Upper lobe of left lung (tissue), 4 donors: ENCODE results near the gene LONP2.
"Not testable (repeated sequence)": the region's sequence is repeated elsewhere in the genome, so short reads cannot be mapped to it uniquely, and the experiment has no call there.

ENCODE experiments used
- POLR2A ChIP-seq, 4 donors: fragments of 450-650 bp; IDR thresholded peaks; one replicate each; pipeline ENCODE4 v1.5.1; 2016 to 2017; ENCODE audit warnings: antibody characterized with exemption in 4 of 4, mild to moderate bottlenecking in 2 of 4
- POLR2AphosphoS5 ChIP-seq, 2 donors: sonication (generic); formaldehyde crosslinking; IDR thresholded peaks; one replicate each; pipeline ENCODE4 v1.5.1; 2017; ENCODE audit warnings: antibody characterized with exemption in 2 of 2
- TF ChIP-seq, protein P1 (sequence below), 6 experiments: fragments of 450-650 bp in 4 of 6; fragments of 200-600 bp in 2 of 6; sonication (generic) in 2 of 6; IDR thresholded peaks; one replicate each; pipeline ENCODE4 v1.5.1; 2016 to 2019; ENCODE audit warnings: antibody characterized with exemption in 6 of 6

DNA sequence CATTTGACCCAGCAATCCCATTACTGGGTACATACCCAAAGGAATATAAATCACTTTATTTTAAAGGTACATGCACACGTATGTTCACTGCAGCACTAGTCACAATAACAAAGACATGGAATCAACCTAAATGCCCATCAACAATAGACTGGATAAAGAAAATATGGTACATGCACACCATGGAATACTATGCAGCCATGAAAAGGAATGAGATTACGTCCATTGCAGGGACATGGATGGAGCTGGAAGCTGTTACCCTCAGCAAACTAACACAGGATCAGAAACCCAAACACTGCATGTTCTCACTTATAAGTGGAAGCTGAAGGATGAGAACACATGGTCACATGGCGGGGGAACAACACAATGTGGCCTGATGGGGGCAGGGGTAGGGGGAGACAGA is 4.0 kb upstream of the LONP2 start:
- TF ChIP-seq, protein P1, sequence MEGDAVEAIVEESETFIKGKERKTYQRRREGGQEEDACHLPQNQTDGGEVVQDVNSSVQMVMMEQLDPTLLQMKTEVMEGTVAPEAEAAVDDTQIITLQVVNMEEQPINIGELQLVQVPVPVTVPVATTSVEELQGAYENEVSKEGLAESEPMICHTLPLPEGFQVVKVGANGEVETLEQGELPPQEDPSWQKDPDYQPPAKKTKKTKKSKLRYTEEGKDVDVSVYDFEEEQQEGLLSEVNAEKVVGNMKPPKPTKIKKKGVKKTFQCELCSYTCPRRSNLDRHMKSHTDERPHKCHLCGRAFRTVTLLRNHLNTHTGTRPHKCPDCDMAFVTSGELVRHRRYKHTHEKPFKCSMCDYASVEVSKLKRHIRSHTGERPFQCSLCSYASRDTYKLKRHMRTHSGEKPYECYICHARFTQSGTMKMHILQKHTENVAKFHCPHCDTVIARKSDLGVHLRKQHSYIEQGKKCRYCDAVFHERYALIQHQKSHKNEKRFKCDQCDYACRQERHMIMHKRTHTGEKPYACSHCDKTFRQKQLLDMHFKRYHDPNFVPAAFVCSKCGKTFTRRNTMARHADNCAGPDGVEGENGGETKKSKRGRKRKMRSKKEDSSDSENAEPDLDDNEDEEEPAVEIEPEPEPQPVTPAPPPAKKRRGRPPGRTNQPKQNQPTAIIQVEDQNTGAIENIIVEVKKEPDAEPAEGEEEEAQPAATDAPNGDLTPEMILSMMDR (IDR thresholded peaks at IDR 0.05) = not testable (repeated sequence)
- not testable (repeated sequence) for TF ChIP-seq POLR2AphosphoS5, POLR2A (IDR thresholded peaks at IDR 0.05)
